Lung (tissue), 12 donors: ENCODE measurements around the gene METAP1. TPM values are rescaled to one million over a fixed set of nuclear protein-coding genes. Genes with fewer than 3 reads are reported as not detected.
"Not testable (repeated sequence)": the region's sequence is repeated elsewhere in the genome, so short reads cannot be mapped to it uniquely, and the experiment has no call there.

Experiments used
- ATAC-seq: fragments of 200-7000 bp; cut with Tn5 transposase; one replicate; pipeline ENCODE4 v1.9.1; 2020; ENCODE audit warnings: moderate number of reproducible peaks; ENCODE audit not compliant: insufficient read depth, low FRiP score
- DNase-seq, 3 donors: peaks; one replicate each; pipeline ENCODE4 v3.0.0-alpha.2; 2013 to 2017
- H3K27ac ChIP-seq, 2 donors: one replicate each; pipeline ENCODE4 v1.5.1; 2013; ENCODE audit warnings: mild to moderate bottlenecking in 2 of 2, moderate library complexity in 2 of 2, control low read depth in 1 of 2, inconsistent platforms in 1 of 2, low read depth in 1 of 2, low read length in 1 of 2
- H3K27me3 ChIP-seq, 3 donors: one replicate each; pipeline ENCODE4 v1.5.1; 2013; ENCODE audit warnings: low read length in 2 of 3; ENCODE audit not compliant: control insufficient read depth in 3 of 3, insufficient read depth in 3 of 3
- H3K36me3 ChIP-seq, 4 donors: one replicate each; pipeline ENCODE4 v1.5.1; 2013; ENCODE audit warnings: low read length in 4 of 4, mild to moderate bottlenecking in 1 of 4, moderate library complexity in 1 of 4; ENCODE audit not compliant: control insufficient read depth in 4 of 4, insufficient read depth in 4 of 4
- H3K4me1 ChIP-seq, 5 donors: one replicate each; pipeline ENCODE4 v1.5.1; 2013; ENCODE audit warnings: low read length in 5 of 5, mild to moderate bottlenecking in 2 of 5, moderate library complexity in 1 of 5; ENCODE audit not compliant: control insufficient read depth in 5 of 5, insufficient read depth in 5 of 5
- H3K4me3 ChIP-seq: one replicate; pipeline ENCODE4 v1.5.1; 2013; ENCODE audit warnings: mild to moderate bottlenecking, control low read depth, moderate library complexity
- H3K9ac ChIP-seq, 2 donors: one replicate each; pipeline ENCODE4 v1.5.1; 2013; ENCODE audit warnings: low read length in 2 of 2, control low read depth in 1 of 2; ENCODE audit not compliant: insufficient read depth in 1 of 2
- H3K9me3 ChIP-seq, 4 donors: one replicate each; pipeline ENCODE4 v1.5.1; 2013; ENCODE audit warnings: low read length in 3 of 4, mild to moderate bottlenecking in 1 of 4, moderate library complexity in 1 of 4; ENCODE audit not compliant: control insufficient read depth in 4 of 4, insufficient read depth in 3 of 4
- WGBS, 2 donors: extraction: QIAGEN DNeasy Blood & Tissue Kit; methylation state at CpG; one replicate each; pipeline ENCODE4 v1.1.7; 2013; 5-methylcytosine and 5-hydroxymethylcytosine counted together
- polyA plus RNA-seq, 2 donors: library from polyadenylated mRNA; stranded (reverse); fragments of 200-250 nt; gene quantifications; one replicate each; pipeline ENCODE4 v1.2.1, GENCODE V29; 2013
- total RNA-seq, 2 donors: library from RNA; depleted of rRNA in 1 of 2; stranded (reverse); fragments of >200 nt in 1 of 2; gene quantifications; one replicate each; pipeline ENCODE4 v1.2.1, GENCODE V29; 2014 to 2021
- TF ChIP-seq, protein P1 (sequence below): IDR thresholded peaks from 2 replicates; pipeline ENCODE4 v1.5.1; 2012; ENCODE audit warnings: mild to moderate bottlenecking; ENCODE audit errors: control extremely low read depth, extremely low read depth
- donor health status: control.
- donor health status: control.
- donor health status: Bipolar disorder and iron deficiency.
- donor health status: healthy.
- donor health status: DM: yes; HTN: yes; CAD: no.

METAP1 gene
- total and polyA plus RNA-seq, 4 donors, result 19.1 to 38.4 (median 27.6) TPM

DNA sequence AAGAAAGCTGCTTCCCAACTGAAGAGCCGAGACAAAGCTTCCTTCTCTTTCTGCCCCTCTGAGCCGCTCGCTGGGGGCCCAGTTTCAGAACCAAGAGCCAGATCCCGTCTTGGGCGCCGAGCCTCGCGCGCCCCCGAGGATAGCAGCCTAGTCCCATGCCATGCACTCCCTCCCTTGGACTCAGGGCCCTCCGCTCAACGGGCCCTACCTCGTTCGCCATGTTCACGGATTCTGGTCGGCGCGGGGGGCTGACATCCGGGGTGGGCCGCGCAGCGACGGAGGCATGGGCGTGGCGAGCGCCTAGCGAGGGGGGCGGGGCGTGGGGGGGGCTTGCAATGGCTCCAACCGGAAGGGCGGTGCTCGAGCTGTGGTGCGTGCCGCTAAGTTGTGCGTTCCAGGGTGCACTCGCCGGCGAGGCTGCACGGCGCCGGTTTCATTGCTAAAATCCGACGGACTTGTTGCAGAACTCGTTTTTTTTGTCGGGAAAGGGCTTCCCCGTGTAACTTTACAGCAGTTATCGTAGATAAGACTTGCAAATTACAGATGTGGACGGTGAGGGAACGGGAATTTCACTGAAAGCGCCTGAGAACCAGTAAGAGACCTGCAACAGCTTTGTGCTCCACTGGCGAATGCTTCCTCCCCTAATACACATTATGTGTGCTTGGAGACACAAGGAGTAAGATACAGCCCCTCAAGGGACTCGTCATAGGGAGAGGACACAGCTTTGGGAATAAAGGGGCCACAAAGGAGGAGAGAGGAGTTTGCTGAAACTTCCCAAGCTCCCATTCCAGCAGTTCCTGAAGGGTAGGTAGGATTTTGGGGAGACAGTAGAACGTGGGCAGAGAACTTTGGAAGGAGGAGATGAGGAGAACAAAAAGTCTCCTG is 93.2 kb downstream of the METAP1 start, which contains the start of gene ADH5:
ADH5 (minus strand) TSS at position 308 of the 885 bp plus-strand sequence; CDS start at position 220, 88 bp downstream.
- WGBS, 2 donors, result 0 to 1% methylated on average over 50 to 53 of the region's 53 CpGs
- TF ChIP-seq, protein P1, sequence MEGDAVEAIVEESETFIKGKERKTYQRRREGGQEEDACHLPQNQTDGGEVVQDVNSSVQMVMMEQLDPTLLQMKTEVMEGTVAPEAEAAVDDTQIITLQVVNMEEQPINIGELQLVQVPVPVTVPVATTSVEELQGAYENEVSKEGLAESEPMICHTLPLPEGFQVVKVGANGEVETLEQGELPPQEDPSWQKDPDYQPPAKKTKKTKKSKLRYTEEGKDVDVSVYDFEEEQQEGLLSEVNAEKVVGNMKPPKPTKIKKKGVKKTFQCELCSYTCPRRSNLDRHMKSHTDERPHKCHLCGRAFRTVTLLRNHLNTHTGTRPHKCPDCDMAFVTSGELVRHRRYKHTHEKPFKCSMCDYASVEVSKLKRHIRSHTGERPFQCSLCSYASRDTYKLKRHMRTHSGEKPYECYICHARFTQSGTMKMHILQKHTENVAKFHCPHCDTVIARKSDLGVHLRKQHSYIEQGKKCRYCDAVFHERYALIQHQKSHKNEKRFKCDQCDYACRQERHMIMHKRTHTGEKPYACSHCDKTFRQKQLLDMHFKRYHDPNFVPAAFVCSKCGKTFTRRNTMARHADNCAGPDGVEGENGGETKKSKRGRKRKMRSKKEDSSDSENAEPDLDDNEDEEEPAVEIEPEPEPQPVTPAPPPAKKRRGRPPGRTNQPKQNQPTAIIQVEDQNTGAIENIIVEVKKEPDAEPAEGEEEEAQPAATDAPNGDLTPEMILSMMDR, result no peak
- peaks cover 5 to 20% (median 11%) of the 10 kb centered on the region in 4 donors for H3K36me3 ChIP-seq

GRCh38 chr4:99090481-99091215 is 95.1 kb downstream of the METAP1 start:
- H3K27me3 ChIP-seq, result no peaks in the 10 kb centered on the region
- peaks cover 0 to 28% (median 5%) of the 10 kb centered on the region in 5 donors for H3K4me1 ChIP-seq
- peaks cover 0 to 5% (median 3%) of the 10 kb centered on the region in 4 donors for H3K36me3 ChIP-seq
- H3K9me3 ChIP-seq, result peaks cover 0 to 2% (median 0%) of the 10 kb centered on the region in 4 donors
- no peak for ATAC-seq
- H3K4me3 ChIP-seq, result no peak overlapping the region
- WGBS, 2 donors, result 37 to 75% methylated on average over 2 of the region's 2 CpGs
- DNase-seq, result peak in 2 of 3 donors; percentile 79 to 80
- H3K27ac ChIP-seq, result no peak overlapping the region
- peak overlapping the region; percentile 41 to 75 for H3K9ac ChIP-seq
- TF ChIP-seq, protein P1, result no peak

More for the DNA sequence above, 93.2 kb downstream of the METAP1 start, which contains the start of gene ADH5:
- H3K4me3 ChIP-seq, result peak within 1 kb of the TSS; percentile 93
- peaks cover 0 to 2% (median 0%) of the 10 kb centered on the region in 4 donors for H3K9me3 ChIP-seq
- DNase-seq (peak; percentile 93 to 96 (median 95)), ATAC-seq (peak; percentile 96)
- H3K27me3 ChIP-seq, result no peaks in the 10 kb centered on the region
- peak within 1 kb of the TSS; percentile 93 to 99 for H3K27ac ChIP-seq
- peak within 1 kb of the TSS; percentile 82 to 99 for H3K9ac ChIP-seq
- H3K4me1 ChIP-seq, result peaks cover 0 to 28% (median 8%) of the 10 kb centered on the region in 5 donors

- no peak overlapping the region for H3K4me3 ChIP-seq
- peaks cover 0 to 27% (median 4%) of the 10 kb centered on the region in 5 donors for H3K4me1 ChIP-seq
- DNase-seq, result peak in 2 of 3 donors; percentile 37 to 53
- no peak overlapping the region for H3K27ac ChIP-seq
- H3K36me3 ChIP-seq, result peaks cover 0 to 5% (median 2%) of the 10 kb centered on the region in 4 donors
- H3K9me3 ChIP-seq, result peaks cover 0 to 2% (median 0%) of the 10 kb centered on the region in 4 donors
- WGBS, 2 donors, result 44 to 54% methylated on average over 2 of the region's 2 CpGs
- no peaks in the 10 kb centered on the region for H3K27me3 ChIP-seq
- TF ChIP-seq, protein P1, result no peak
- peak overlapping the region; percentile 41 to 75 for H3K9ac ChIP-seq
- ATAC-seq, result no peak
Observed at GRCh38 chr4:99091216-99091575, 95.7 kb downstream of the METAP1 start.

- not testable (repeated sequence) for H3K9me3 ChIP-seq, ATAC-seq, H3K27me3 ChIP-seq, H3K36me3 ChIP-seq, H3K9ac ChIP-seq, H3K4me3 ChIP-seq, H3K27ac ChIP-seq, DNase-seq
- peaks cover 0 to 24% (median 2%) of the 10 kb centered on the region in 5 donors for H3K4me1 ChIP-seq
- 64 to 82% methylated on average over 2 of the region's 2 CpGs for WGBS, 2 donors
Observed at GRCh38 chr4:99091841-99092240, 96.3 kb downstream of the METAP1 start.
